GM13976 (cell line): Measurements from ENCODE around the gene LRP8.

Source experiments
- DNase-seq: peaks from one replicate; pipeline ENCODE4 v3.0.0; 2012; ENCODE audit warnings: low spot score
- in situ Hi-C: fragments of 300-500 bp; cut with MboI; formaldehyde crosslinking; loops from one replicate; pipeline ENCODE4 v1.12.0; 2022; ENCODE audit warnings: low sequenced_read_pairs, mixed read lengths, inconsistent platforms; ENCODE audit not compliant: unreplicated experiment
- TF ChIP-seq, protein P1 (sequence below): IDR thresholded peaks from 2 replicates; pipeline ENCODE4 v1.5.1; 2012; ENCODE audit warnings: borderline replicate concordance, mild to moderate bottlenecking; ENCODE audit not compliant: insufficient read depth; ENCODE audit errors: extremely low read depth, missing control alignments, control extremely low read depth

Gene LRP8

DNA sequence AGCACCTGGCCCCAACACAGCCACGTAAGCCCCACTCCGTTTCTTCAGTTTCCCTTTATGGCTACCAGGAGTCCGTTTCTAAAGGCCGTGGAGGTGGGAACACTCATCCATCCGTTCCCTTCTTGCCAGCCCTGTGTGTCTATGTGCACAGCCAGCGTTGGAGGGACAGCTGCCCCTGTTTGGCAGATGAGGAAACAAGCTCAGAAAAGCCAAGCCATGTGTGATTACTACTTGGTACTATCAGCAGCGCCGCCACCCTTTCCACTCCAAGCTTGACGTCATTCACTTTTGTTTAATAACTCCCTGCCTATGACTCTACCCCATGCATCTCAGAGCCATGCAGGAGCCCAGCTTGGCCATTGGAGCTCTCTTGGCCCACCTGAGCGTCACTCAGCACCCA, 3.5 kb downstream of the LRP8 start:
- in situ Hi-C loops = no loop called here
- DNase-seq = no peak
- TF ChIP-seq, protein P1, sequence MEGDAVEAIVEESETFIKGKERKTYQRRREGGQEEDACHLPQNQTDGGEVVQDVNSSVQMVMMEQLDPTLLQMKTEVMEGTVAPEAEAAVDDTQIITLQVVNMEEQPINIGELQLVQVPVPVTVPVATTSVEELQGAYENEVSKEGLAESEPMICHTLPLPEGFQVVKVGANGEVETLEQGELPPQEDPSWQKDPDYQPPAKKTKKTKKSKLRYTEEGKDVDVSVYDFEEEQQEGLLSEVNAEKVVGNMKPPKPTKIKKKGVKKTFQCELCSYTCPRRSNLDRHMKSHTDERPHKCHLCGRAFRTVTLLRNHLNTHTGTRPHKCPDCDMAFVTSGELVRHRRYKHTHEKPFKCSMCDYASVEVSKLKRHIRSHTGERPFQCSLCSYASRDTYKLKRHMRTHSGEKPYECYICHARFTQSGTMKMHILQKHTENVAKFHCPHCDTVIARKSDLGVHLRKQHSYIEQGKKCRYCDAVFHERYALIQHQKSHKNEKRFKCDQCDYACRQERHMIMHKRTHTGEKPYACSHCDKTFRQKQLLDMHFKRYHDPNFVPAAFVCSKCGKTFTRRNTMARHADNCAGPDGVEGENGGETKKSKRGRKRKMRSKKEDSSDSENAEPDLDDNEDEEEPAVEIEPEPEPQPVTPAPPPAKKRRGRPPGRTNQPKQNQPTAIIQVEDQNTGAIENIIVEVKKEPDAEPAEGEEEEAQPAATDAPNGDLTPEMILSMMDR = no peak

DNA sequence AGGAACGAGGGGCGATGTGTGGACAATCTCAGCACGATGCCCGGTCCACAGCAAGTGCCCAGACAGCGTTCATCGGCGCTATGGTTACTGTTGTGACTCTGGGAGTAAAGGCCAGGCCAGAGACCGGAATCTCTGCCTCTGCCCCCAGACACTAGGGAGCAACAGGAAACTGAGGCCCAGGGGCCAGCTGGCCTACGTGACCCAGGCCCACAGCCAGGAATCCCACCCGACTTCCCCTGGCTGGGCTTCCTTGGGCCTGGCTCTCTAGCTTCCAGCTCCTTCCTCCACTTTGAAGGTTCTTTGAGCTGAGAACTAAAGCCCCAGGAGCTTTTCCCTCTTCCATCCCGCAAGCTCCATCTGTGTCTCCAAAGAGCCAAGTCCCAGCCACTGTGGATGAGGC, 4.6 kb downstream of the LRP8 start:
- no peak for DNase-seq
- TF ChIP-seq, protein P1 = no peak
- in situ Hi-C loops = no loop called here

DNA sequence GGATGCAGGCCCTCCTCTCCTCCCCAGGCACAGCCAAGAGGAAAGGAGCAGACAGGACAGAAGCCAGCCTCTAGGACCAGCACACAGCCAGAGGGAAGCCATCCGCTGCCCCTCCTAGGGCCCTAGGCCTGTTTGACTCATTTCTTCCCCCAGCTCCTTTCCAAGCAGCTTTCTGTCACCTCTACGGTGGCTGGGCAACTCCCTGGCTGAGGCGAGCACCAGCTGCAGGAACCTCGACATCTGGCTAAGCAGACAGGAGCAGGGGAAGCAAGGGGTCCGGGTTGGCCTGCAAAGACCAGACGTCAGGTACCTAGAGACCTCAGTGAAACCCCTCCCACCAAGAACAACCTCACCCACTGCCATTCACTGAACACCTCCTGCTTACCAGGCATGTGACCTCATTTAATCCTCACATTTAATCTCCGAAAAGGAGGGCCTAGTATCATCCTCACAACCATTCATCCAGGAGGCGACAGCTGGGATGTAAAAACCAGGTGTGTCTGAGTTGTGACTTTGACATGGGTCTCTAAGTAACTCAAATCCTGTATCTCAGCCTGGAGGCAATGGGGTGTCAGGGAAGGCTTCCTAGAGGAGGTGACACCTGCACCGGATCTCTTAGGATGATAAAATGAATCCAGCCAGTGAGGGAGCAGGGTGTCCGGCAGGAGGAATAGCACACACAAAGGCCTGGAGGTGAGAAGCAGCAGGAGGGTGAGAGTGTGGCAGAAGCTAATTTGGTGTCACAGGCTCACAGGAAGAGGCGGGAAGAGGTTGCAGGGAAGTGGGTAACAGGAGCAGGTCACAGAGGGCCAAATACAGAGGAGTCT, 5.9 kb downstream of the LRP8 start:
- DNase-seq = no peak
- TF ChIP-seq, protein P1 = no peak
- in situ Hi-C loops = no loop called here

DNA sequence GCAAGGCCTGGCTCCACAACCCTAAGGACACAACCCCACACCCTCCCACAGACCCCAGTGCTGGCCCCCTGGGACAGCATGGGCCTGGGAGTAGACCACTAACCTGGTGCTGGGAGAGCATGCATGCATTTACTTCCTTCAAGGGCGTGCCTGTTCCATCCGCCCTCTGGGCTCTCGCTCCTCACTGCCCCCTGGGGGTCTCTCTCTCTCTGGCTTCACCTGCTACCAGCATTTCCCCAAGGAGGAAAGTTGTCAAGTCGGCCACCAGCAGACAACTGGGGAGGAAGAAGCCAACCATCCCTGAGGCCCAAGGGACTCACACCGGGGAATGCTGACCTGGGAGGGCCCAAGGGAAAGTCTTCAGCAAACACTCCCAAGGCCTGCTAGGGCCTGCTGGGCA, 6.5 kb downstream of the LRP8 start:
- in situ Hi-C loops = no loop called here
- TF ChIP-seq, protein P1 = no peak
- no peak for DNase-seq

DNA sequence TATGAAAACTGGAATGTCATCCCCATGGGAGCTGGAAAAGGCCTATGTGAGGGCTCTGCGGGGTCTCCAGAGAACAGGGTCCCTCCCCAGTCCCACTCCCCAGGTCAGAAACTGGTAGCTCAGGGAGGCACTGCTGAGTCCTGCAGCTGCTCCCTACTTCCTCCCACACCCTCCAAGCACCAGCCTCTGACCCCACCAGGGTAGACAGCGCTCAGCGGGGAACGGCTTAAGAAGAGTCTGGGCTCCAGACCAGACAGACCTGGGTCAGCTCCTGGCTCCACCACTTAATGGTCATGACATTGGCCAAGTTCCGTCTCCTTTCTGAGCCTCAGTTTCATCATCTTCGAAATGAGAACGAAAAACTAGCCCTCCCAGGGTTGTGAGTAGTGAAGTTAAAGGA, 7.2 kb downstream of the LRP8 start:
- no peak for DNase-seq
- TF ChIP-seq, protein P1 = no peak
- in situ Hi-C loops = no loop called here

DNA sequence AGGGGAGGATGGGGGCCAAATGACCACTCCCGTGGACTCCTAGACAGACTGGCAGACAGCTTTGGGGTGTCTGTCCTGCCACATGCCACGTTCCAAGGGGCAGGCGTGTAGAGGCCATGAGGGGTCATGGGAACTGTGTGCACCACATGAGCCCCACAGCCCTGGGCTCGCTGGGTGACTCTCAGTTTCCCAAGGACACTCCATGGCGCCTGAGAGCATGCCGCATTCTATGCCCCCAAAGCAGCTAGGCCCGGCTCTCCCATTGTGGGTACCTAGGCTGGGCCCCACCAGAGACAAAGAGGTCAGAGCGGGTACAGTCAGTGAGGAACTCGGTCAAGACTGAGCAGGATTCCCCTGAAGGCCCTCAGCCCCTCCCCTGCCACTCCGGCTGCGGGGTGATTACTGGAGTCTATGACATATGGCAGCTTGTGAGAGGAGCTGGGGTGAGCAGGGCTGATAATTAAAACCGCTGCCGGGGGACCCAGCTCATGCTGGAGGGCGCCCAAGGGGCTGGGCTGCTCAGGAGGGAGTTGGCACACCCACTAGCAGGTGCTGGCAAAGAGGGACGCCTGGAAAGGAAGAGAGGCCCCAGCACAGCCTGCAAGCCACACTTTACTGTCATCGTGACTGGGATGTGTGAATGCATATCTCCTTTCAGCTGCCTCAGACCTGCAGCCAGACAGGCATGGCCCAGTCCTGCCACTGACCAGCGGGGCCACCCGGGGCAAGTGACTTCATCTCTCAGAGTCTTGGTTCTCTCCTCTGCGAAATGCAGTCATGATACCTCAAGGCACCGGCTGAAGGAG, 8.4 kb downstream of the LRP8 start:
- in situ Hi-C loops = no loop called here
- no peak for DNase-seq

More for the DNA sequence above, 8.4 kb downstream of the LRP8 start:
- TF ChIP-seq, protein P1 = no peak
